Testis (tissue), 3 donors: Measurements from ENCODE around the gene AOC3. TPM values are rescaled to one million over a fixed set of nuclear protein-coding genes. Genes with fewer than 3 reads are reported as not detected.
A peak's percentile ranks its signal among the peaks of the same experiment; 100 is the strongest.

ENCODE experiments used
- DNase-seq: peaks from one replicate; pipeline ENCODE4 v3.0.0-alpha.2; 2019
- H3K27ac ChIP-seq, 2 donors: fragments of 200-600 bp; sonication (generic); one replicate each; pipeline ENCODE4 v1.5.1; 2019
- H3K27me3 ChIP-seq: fragments of 200-600 bp; sonication (generic); one replicate; pipeline ENCODE4 v1.5.1; 2019
- H3K36me3 ChIP-seq: fragments of 200-600 bp; sonication (generic); one replicate; pipeline ENCODE4 v1.5.1; 2017; ENCODE audit warnings: low read depth; ENCODE audit errors: missing control alignments
- H3K4me1 ChIP-seq: fragments of 200-600 bp; sonication (generic); one replicate; pipeline ENCODE4 v1.5.1; 2019
- H3K4me3 ChIP-seq, 2 donors: fragments of 200-600 bp; sonication (generic); one replicate each; pipeline ENCODE4 v1.5.1; 2017 to 2019
- H3K9me3 ChIP-seq: fragments of 200-600 bp; sonication (generic); one replicate; pipeline ENCODE4 v1.5.1; 2017
- CTCF ChIP-seq, 3 experiments: fragments of 450-650 bp in 2 of 3; fragments of 200-600 bp in 1 of 3; sonication (generic) in 1 of 3; IDR thresholded peaks; one replicate each; pipeline ENCODE4 v1.5.1; 2016 to 2019; ENCODE audit warnings: antibody characterized with exemption in 3 of 3, mild to moderate bottlenecking in 2 of 3, moderate library complexity in 1 of 3
- POLR2A ChIP-seq: fragments of 450-650 bp; IDR thresholded peaks from one replicate; pipeline ENCODE4 v1.6.1; 2017; ENCODE audit warnings: antibody characterized with exemption, mild to moderate bottlenecking, moderate library complexity
- WGBS, 2 donors: methylation state at CpG; one replicate each; pipeline ENCODE4 v1.1.5; 2018; 5-methylcytosine and 5-hydroxymethylcytosine counted together
- intact Hi-C: fragments of 100-400 bp; cut with DNase I; formaldehyde crosslinking; loops from one replicate; pipeline ENCODE4 v1.15.1; 2023; ENCODE audit warnings: low total_unique reads
- polyA plus RNA-seq: library from polyadenylated mRNA; stranded (reverse); fragments of 350-450 nt; fragmentation: Illumina TruSeq; extraction: RNeasy Lipid Tissue Mini Kit (QIAGEN cat#74804); gene quantifications from one replicate; pipeline ENCODE4 v1.2.3, GENCODE V29; 2014; ENCODE audit warnings: low read depth, low replicate concordance; ENCODE audit not compliant: insufficient read depth
- total RNA-seq, 2 donors: library from RNA; depleted of rRNA; stranded (reverse); fragments of >200 nt; gene quantifications; one replicate each; pipeline ENCODE4 v1.2.3, GENCODE V29; 2016

AOC3 gene
- total and polyA plus RNA-seq, 3 donors from 2014 or later, result 14.3 to 46.4 (median 14.8) TPM

DNA sequence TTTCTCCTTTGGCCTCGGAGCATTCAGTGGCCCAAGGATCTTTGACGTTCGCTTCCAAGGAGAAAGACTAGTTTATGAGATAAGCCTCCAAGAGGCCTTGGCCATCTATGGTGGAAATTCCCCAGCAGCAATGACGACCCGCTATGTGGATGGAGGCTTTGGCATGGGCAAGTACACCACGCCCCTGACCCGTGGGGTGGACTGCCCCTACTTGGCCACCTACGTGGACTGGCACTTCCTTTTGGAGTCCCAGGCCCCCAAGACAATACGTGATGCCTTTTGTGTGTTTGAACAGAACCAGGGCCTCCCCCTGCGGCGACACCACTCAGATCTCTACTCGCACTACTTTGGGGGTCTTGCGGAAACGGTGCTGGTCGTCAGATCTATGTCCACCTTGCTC lies 1.4 kb downstream of the AOC3 start:
- H3K36me3 ChIP-seq, result no peaks in the 10 kb centered on the region
- H3K4me1 ChIP-seq, result peaks cover 6% of the 10 kb centered on the region
- no peaks in the 10 kb centered on the region for H3K27me3 ChIP-seq
- 79 to 87% methylated on average over 15 of the region's 15 CpGs for WGBS, 2 donors
- H3K27ac ChIP-seq, result peak overlapping the region in 1 of 2 donors; percentile 76
- H3K9me3 ChIP-seq, result no peaks in the 10 kb centered on the region
- TF ChIP-seq POLR2A (no peak), CTCF (IDR thresholded peaks at IDR 0.05) (no peak)
- intact Hi-C loops, result no loop called here
- DNase-seq, result no peak
- peak overlapping the region; percentile 5 to 6 for H3K4me3 ChIP-seq

GRCh38 chr17:42853004-42853403 lies 2.0 kb downstream of the AOC3 start:
- Histone ChIP-seq H3K27ac (peak overlapping the region in 1 of 2 donors; percentile 76), H3K4me1 (peaks cover 6% of the 10 kb centered on the region), H3K36me3 (no peaks in the 10 kb centered on the region), H3K27me3 (no peaks in the 10 kb centered on the region), H3K9me3 (no peaks in the 10 kb centered on the region), H3K4me3 (peak overlapping the region; percentile 5 to 6)
- DNase-seq, result no peak
- 50 to 71% methylated on average over 4 of the region's 4 CpGs for WGBS, 2 donors
- TF ChIP-seq CTCF (IDR thresholded peaks at IDR 0.05) (no peak), POLR2A (no peak)
- intact Hi-C loops, result no loop called here

- H3K4me1 ChIP-seq, result peaks cover 6% of the 10 kb centered on the region
- DNase-seq, result no peak
- no peak overlapping the region for H3K27ac ChIP-seq
- H3K27me3 ChIP-seq, result no peaks in the 10 kb centered on the region
- peak overlapping the region in 1 of 2 donors; percentile 5 for H3K4me3 ChIP-seq
- intact Hi-C loops, result no loop called here
- 58 to 70% methylated on average over 5 of the region's 5 CpGs for WGBS, 2 donors
- no peak for TF ChIP-seq CTCF (IDR thresholded peaks at IDR 0.05)
- TF ChIP-seq POLR2A, result no peak
- H3K36me3 ChIP-seq, result no peaks in the 10 kb centered on the region
- no peaks in the 10 kb centered on the region for H3K9me3 ChIP-seq
Measured at GRCh38 chr17:42853597-42853967, 2.6 kb downstream of the AOC3 start.

DNA sequence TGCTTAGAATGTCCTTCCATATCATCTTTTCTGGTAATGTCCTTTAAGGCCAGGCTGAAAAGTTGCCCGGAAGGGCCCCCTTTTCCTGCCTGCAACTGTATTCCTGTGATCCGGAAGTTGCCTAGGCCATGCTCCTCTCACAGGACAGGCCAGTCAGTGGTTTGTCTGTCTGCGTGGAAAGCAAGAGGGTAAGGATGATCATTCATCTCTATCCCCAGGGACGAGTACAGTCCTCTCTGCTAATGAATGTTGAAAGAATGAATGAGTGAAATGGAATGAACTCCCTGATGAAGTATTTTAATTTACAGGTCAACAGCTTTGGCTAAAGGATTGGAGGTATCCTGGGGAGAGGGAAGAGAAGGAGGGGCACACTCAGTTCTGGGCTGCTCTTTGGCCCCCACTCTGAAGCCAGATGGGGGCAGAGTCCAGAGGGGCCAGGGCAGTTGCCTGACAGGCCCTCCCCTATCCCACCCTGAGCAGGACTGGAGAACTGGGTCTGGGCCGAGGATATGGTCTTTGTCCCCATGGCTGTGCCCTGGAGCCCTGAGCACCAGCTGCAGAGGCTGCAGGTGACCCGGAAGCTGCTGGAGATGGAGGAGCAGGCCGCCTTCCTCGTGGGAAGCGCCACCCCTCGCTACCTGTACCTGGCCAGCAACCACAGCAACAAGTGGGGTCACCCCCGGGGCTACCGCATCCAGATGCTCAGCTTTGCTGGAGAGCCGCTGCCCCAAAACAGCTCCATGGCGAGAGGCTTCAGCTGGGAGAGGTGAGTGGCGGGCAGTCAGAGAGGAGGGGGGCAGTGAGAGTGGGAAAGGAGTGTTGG lies 3.2 kb downstream of the AOC3 start:
- no peaks in the 10 kb centered on the region for H3K36me3 ChIP-seq
- H3K9me3 ChIP-seq, result no peaks in the 10 kb centered on the region
- intact Hi-C loops, result no loop called here
- no peak overlapping the region for H3K27ac ChIP-seq
- H3K27me3 ChIP-seq, result no peaks in the 10 kb centered on the region
- no peak for DNase-seq
- H3K4me3 ChIP-seq, result peak overlapping the region in 1 of 2 donors; percentile 5
- WGBS, 2 donors, result 86% methylated on average over 13 to 15 of the region's 15 CpGs
- no peak for TF ChIP-seq CTCF (IDR thresholded peaks at IDR 0.05)
- no peak for TF ChIP-seq POLR2A
- peaks cover 6% of the 10 kb centered on the region for H3K4me1 ChIP-seq
